GM21528 (cell line): ENCODE measurements around the gene BRSK2.
"Not testable (repeated sequence)": the region's sequence is repeated elsewhere in the genome, so short reads cannot be mapped to it uniquely, and the experiment has no call there.

Source experiments
- ATAC-seq: cut with Tn5 transposase; IDR thresholded peaks from one replicate; pipeline ENCODE4 v1.9.1; 2021; ENCODE audit warnings: mild to moderate bottlenecking, moderate library complexity; ENCODE audit not compliant: unreplicated experiment, low FRiP score

The BRSK2 gene

DNA sequence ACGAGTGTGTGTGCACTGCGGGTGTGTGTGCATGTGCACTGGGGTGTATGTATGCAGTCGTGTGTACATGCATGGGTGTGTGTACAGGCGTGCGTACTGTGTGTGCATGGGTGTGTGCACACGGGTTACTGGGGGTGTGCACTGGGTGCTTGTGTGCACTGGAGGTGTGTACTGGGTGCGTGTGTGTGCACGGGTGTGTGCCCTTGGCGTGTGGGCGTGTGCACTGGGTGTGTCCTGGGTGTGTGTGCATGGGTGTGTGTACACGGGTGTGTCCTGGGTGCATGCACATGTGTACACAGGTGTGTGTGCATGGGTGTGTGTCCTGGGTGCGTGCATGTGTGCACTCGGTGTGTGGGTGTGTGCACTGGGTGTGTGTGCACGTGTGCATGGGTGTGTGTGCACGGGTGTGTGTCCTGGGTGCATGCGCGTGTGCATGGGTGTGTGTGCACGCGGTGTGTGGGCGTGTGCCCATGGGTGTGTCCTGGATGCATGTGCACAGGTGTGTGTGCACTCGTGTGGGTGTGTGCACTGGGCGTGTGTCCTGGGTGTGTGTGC lies 39.1 kb downstream of the BRSK2 start:
- ATAC-seq = no peak

DNA sequence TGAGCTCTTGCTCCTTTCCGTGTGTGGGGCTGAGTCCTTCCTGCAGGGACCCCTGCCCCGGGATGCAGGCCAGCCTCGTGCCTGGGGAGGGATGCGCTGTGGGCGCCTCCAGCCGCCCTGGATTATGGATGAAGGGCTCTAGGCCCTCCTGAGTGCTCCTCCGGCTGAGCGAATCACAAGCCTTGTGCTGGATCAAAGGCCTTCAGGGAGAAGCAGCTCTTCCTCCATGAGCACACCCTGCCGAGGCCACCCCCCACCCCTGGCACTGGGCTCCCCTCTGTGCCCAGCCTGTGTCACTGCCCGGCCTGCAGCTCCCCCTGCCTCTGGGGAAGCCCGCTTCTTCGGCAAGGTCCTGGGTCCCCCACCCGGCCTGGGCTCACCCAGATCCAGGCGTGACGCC lies 43.8 kb downstream of the BRSK2 start:
- no peak for ATAC-seq

DNA sequence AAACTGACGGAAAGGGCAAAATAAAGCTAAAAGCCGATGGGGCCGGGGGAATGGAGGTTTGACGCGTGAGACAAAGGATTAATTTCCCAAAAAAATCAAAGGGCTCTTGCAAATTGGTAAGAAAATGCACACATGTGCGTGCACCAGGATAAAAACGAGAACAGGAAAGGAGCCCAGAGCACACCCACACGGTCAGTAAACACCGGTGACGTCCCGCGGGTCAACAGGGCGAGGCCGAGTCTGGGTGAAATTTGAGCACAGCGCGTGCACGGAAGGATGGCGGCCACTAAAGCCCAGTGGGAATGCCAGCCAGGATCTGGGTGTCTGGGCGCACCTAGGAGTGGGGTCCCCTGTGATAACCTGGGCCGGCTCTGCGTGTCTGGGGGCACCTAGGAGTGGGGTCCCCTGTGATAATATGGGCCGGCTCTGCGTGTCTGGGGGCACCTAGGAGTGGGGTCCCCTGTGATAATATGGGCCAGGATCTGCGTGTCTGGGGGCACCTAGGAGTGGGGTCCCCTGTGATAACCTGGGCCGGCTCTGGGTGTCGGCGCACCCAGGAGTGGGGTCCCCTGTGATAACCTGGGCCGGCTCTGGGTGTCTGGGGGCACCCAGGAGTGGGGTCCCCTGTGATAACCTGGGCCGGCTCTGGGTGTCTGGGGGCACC lies 44.4 kb downstream of the BRSK2 start:
- no peak for ATAC-seq

DNA sequence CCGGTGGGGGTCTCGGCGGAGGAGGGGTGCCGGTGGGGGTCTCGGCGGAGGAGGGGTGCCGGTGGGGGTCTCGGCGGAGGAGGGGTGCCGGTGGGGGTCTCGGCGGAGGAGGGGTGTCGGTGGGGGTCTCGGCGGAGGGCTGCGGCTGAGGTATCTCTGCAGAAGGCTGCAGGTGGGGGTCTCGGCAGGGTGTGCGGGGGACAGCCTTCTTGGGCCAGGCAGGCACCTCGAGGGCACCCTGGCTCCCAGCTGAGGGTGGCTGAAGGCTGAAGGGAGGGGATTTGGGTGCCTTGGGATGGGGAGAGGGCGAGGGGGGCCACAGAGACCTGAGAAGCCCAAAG lies 45.7 kb downstream of the BRSK2 start:
- not testable (repeated sequence) for ATAC-seq

DNA sequence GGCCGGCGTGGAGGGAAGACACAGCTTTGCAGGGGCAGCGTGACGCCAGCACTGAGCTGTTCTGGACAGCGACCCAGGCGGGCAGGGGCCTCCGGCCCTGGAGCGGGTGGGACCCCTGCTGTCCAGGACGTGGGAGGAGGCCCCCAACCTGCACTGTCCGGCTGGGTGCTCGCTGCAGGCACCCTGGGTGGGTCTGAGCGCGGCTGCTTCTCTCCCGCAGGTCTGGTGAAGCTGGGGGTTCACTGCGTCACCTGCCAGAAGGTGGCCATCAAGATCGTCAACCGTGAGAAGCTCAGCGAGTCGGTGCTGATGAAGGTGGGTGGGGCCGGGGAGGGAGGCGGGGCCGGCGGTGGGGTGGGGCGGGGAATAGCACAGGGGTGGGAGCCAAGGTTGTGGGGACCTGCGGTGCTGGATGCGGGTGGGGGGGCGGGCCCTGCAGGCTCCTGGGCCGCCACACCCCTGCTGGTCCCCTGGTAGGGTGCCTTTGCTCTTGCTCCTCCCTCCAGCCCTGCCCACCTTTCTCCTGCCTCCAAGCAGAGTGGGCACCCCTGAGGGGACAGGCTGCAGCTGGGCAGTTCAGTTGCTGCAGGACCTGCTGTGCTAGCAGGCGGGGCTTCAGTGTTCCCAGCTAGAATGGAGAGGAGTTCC lies 46.2 kb downstream of the BRSK2 start:
- ATAC-seq = no peak

DNA sequence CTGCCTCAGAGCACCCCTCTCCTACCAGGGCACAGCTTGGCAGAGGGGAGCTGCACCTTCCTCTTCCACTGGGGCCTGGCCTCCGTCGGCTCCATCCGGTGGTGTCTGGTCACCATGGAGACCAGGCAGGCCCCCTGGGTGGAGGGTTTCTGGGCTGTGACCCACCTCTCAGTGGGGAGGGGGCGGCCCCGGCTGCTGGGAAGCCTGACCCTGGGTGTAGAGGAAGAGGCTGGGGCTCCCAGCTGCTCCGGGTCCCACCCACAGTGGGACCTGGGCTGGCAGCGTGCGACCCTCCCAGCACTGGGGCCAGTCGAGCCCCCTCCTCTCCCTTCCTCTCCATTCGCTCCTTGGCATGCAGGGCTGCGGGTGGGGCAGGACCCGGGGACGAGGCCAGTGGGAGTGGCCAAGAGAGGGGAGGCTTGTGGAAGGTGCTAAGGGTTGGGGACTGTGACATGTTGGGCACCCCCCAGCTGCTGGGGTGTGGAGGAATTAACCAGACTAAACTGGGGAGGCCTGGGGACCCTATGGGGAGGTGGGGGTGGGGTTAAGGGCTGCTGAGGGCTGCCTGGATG lies 46.8 kb downstream of the BRSK2 start:
- ATAC-seq = no peak

DNA sequence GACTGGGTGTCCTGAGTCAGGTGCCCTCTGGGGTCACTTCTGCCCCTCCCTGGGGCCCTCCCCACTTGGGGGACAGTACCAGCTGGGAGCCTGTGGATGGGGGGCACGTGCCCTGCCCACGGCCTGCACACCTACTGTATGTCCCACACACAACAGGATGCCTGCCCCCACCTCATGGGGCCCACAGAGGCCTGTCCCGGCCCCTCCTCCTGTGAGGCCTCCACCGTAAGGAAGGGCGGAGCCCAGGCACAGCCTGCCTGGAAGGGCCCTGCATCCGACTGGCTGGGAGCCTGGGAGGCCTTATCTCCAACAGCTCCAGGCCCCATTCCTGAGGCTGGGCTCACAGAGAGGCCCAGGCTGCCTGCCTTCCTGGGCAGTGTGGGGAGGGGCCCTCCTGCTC lies 47.8 kb downstream of the BRSK2 start:
- no peak for ATAC-seq

DNA sequence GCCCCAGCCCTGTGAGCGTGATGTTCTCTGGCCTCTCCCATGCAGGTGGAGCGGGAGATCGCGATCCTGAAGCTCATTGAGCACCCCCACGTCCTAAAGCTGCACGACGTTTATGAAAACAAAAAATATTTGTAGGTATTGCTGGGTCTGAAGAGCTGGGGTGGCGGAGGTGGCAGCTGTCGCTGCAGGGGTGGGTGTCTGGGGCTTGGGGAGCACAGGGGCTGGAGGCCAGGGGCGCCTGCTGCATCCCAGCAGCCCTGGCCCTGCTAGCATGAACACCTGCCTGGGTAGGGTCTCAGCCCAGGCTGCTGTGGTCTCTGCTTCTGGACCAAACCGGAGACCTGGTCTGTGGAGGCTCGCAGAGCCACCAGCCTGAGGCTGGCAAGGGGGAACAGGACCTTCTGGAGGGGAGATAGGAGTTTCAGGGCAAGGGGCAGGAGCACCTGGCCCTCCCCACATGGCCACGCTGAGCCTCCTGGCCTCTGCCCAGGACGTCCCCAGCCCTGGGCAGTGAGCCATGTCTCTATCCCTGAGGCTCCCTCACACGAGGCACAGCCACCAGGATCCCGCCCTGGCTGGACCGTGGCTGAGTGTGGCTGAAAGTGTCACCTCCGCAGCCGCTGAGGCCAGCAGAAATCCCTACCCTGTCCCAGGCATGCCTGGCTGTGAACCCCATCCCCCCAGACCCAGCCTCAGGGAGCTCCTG lies 48.7 kb downstream of the BRSK2 start:
- ATAC-seq = no peak

DNA sequence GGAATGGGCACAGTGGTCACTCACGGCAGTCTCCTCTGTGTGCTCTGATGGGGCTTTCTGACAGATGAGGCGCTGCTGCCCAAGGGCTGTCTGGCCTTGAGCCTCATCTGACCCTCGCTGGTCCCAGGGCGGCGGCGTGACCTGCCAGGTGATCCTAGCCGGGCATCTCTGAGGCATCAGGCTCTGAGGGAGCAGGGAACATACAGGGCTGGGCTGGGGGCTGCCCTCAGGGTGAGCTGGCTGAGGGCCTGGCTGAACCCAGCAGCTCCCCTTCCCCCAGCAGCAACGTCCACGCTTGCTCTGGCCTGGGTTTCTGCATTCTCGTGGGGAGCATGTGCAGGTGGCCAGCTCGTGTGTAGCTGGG lies 49.2 kb downstream of the BRSK2 start:
- ATAC-seq = no peak

DNA sequence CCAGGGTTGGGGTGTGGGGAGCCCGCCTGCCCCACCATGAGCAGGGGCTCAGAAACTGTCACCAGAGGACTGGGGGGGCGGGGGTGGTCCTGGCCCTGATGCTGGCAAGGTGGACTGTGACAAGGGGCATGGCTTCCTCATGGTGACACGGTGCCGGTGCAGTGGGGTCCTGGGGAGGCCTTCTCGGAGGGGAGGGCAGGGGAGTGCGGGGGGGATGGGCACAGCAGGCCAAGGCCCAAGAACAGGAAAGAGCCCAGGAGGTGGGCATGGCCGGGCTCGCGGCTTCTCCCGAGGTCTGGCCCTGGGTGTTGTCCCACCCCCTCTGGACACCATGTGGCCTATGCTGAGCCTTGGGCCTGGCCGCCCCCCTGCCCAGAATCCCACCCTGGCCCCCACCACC lies 49.6 kb downstream of the BRSK2 start:
- ATAC-seq = no peak

DNA sequence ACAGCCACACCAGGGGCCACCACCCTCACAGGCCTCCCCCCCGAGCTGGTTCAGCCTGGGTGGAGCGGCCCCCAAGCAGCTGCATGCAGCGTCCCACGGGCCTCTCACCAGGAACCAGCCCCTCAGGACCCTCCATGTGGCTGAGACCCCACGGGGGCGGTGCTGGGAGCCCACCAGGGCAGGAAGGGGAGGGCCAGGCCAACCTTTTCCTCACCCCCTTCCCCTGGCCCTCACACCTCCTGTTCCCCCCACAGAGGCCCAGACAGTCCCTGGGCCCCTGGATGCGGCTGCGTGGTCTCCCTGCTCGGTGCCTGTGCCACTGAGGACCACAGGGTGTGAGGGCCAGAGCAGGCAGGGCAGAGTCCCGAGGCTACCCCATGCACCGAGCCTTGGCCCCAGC lies 50.3 kb downstream of the BRSK2 start:
- no peak for ATAC-seq

DNA sequence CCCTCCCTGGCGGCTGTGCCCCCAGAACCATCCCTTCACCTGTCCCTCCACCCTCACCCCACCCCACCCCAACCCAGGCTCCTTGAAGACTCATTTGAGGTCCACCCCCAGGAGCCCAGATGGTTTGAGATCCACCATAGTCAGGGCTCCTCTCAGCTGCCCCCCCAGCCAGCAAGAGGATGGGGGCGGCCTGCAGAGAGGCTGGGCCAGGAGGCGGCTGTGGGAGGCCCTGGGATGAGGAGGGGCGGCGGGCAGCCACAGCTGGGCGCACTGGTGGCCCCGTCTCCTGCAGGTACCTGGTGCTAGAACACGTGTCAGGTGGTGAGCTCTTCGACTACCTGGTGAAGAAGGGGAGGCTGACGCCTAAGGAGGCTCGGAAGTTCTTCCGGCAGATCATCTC lies 50.8 kb downstream of the BRSK2 start:
- no peak for ATAC-seq

DNA sequence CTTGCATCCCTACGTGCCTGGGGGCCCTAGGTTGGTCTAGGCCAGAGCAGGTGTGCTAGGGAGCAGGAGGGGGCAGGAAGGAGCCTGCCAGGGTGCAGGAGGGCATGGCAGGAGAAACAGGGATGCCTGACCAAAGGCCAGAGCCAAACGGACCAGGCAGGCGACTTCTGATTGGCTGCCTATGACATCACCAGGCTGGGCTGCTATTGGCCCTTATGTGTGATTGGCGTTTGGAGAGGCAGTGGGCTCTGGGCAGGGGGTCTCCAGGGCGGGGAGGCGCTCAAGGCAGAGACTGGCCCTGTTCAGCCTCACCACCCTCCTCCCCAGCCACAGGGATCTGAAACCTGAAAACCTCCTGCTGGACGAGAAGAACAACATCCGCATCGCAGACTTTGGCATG lies 52.4 kb downstream of the BRSK2 start:
- ATAC-seq = no peak

DNA sequence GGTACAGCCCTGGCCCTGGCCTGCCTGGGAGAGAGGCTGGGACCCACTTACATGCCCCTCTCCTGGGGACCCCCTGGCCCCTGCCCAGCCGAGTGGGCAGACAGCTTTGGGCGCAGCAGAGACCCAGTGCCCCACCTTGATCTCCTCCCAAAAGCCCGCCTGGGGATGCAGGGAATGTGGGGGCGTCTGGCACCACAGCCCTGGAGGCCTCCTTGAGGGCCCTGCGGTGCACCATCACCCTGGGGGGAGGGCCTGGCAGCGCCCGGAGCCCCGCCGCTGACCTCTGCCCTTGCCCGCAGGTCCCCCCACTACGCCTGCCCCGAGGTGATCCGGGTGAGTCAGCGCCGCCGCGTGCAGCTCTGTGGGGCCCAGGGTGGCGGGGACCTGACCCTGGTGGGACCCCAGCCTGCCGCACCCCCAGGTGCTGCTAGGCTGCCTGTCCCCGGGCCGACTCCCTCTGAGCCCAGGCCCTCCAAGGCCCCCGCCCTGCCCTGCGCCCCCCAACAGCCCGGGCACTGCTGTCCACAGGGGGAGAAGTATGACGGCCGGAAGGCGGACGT lies 53.2 kb downstream of the BRSK2 start:
- ATAC-seq = no peak

DNA sequence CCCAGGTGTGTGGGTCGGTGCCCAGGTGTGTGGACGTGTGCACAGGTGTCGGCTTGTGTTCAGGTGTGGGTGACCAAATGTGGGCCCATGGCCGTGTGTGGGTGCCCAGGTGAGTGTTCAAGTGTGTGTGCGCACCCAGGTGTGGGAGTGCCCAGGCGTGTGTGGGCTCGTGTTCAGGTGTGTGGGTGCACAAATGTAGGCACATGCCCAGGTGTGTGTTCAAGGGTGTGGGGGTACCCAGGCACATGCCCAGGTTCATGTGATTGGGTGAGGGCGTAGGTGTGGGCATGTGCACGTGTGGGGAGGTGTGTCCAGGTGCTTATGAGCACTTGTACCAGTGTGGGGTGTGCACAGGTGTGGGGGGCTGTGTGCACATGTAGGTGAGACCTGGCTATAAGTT lies 54.0 kb downstream of the BRSK2 start:
- ATAC-seq = no peak

DNA sequence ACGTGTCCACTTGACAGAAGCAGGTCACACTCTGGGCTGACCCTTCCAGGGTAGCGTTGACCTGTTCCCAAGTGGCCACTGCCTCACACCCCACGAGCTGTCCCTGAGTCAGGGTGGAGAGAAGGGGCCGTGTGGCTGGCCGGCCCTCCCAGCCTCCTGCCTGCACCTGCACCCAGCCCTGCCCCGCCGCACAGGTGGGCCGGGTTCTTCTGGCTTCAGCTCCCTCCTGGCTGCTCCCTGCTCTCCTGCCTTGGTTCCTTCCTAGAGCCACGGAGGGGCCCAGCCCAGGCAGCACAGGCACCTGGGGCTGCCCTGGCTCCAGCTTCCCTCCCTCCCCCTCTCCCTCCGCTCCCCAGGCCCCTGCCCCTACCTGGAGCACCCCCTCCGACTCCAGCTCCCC lies 54.6 kb downstream of the BRSK2 start:
- ATAC-seq = no peak

DNA sequence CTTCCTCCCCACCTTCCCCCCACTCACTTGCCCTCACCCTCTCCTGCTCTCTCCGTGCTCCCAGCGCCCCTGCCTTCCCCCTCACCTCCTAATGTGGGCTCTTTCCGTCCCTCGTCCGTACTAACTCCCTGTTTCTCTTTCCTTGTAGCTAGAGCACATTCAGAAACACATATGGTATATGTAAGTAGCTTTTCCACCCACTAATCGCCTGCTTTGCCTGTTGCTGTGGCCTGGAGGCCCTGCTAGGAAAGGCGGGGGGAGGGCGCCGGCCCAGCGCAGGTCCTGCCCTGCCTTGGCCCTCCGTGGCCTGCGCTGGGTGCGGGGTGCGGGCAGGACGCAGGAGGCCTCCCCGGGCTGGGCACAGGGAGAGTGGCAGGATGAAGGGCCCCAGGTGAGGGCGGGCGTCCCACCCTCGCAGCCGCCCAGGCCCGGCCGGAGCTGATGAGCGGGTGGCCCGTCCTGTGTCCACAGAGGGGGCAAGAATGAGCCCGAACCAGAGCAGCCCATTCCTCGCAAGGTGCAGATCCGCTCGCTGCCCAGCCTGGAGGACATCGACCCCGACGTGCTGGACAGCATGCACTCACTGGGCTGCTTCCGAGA lies 55.2 kb downstream of the BRSK2 start:
- ATAC-seq = no peak

DNA sequence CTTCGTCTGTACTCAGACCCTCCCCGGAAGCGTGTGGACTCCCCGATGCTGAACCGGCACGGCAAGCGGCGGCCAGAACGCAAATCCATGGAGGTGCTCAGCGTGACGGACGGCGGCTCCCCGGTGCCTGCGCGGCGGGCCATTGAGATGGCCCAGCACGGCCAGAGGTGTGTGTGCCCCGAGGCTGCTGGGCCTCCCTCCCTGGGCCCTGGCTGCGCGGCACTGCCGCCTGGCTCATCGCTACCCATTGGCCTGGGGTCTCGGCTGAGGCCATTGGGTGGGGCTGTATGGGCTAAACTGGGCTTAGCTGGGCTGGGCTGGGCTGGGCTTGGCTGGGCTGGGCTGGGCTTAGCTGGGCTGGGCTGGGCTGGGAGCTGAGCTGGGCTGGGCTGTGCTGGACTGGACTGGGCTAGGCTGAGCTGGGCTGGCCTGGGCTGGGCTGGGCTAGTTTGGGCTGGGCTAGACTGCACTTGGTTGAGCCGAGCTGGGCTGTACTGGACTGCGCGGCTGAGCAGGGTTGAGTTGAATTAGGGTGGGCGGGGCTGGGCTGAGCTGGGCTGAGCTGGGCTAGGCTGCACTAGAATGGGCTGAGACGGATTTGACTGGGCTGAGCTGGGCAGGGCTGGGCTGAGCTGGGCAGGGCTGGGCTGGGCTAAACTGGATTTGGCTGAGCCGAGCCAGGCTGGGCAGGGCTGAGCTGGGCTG lies 56.2 kb downstream of the BRSK2 start:
- ATAC-seq = no peak

DNA sequence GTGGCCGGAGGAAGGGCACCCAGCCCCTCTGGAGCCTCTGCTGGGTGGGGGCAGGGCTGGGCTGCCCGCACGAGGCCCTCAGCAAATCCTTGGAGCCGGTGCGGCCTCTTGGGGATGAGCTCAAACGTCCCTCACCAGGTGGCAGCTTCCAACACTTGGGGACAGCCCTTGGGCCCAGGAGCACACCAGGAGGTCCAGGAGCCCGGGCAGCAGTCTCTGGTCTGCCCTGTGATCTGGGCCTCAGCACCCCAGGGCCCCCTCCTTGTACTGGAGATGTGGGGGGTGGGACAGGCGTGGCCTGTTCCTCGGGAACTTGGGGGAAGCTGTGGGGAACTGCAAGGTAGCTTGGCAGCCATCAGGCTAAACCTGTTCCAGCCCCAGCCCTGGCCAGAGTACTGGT lies 56.9 kb downstream of the BRSK2 start:
- ATAC-seq = no peak
